ENCODE data around the gene PLEKHA4. TPM values are rescaled to one million over a fixed set of nuclear protein-coding genes. Genes with fewer than 3 reads are reported as not detected.

Gene PLEKHA4
- total and polyA plus RNA-seq, 10 of the 15 experiments (the other 5 are each of a cell fraction or from before 2014, with no cell fraction given), result 0.13 to 10.0 (median 6.4) TPM; not detected in 1

- TF ChIP-seq ZBTB11 (CRISPR knock-in tag; IDR thresholded peaks at IDR 0.05) (no peak), RAD21 (IDR thresholded peaks at IDR 0.05; ENCODE audit: insufficient read depth, low read depth, low read length) (peak; percentile 84), TCF12 (IDR thresholded peaks at IDR 0.05; ENCODE audit: low read depth, low read length) (no peak), SMARCA5 (IDR thresholded peaks at IDR 0.05) (peak; percentile 88; the same call in 1 of the 2 replicates), ELK1 (IDR thresholded peaks at IDR 0.05; ENCODE audit: low read depth, low read length) (peak; percentile 66), GATAD2B (conservative IDR thresholded peaks at IDR 0.05; ENCODE audit: low read depth) (peak; percentile 92), DPF2 (IDR thresholded peaks at IDR 0.05) (no peak), NR2C1 (IDR thresholded peaks at IDR 0.05) (peak; percentile 76), IKZF1 (conservative IDR thresholded peaks at IDR 0.05) (peak; percentile 100), TCF3 (IDR thresholded peaks at IDR 0.05; ENCODE audit: borderline replicate concordance, insufficient read depth, low read depth, low read length) (no peak), ETV6 (conservative IDR thresholded peaks at IDR 0.05 in 1 of 2, IDR thresholded peaks at IDR 0.05 in 1 of 2; ENCODE audit: borderline replicate concordance in 1 of 2, low read depth in 1 of 2) (no peak), ZBED1 (IDR thresholded peaks at IDR 0.05; ENCODE audit: borderline replicate concordance) (no peak), GABPA (IDR thresholded peaks at IDR 0.05; ENCODE audit: low read depth) (0 out of 2 replicates have a peak, but pooled peaks have one; percentile 46), SKIL (IDR thresholded peaks at IDR 0.05; ENCODE audit: low read depth, poor library complexity, severe bottlenecking) (no peak), CBFB (IDR thresholded peaks at IDR 0.05; ENCODE audit: low read depth) (no peak), KLF5 (IDR thresholded peaks at IDR 0.05; ENCODE audit: partially characterized antibody) (peak; percentile 67)
- TF ChIP-seq, protein P1, sequence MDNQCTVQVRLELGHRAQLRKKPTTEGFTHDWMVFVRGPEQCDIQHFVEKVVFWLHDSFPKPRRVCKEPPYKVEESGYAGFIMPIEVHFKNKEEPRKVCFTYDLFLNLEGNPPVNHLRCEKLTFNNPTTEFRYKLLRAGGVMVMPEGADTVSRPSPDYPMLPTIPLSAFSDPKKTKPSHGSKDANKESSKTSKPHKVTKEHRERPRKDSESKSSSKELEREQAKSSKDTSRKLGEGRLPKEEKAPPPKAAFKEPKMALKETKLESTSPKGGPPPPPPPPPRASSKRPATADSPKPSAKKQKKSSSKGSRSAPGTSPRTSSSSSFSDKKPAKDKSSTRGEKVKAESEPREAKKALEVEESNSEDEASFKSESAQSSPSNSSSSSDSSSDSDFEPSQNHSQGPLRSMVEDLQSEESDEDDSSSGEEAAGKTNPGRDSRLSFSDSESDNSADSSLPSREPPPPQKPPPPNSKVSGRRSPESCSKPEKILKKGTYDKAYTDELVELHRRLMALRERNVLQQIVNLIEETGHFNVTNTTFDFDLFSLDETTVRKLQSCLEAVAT (IDR thresholded peaks at IDR 0.05), result no peak; the same call in 1 of the 2 replicates
These were observed 73.2 kb downstream of the PLEKHA4 start (continued) for GRCh38 chr19:48795055-48795684.
